Measurements from ENCODE around the gene NPIPB6.

- TF ChIP-seq POLR2A (IDR thresholded peaks at IDR 0.05; ENCODE audit: low read length) (no peak), GATA1 (IDR thresholded peaks at IDR 0.05; ENCODE audit: low read depth, low read length) (no peak)
These were observed 42.6 kb downstream of the NPIPB6 start for GRCh38 chr16:28320741-28321140.

Measured in erythroblast (primary cell).